Esophagus mucosa (tissue), 1 donor: ENCODE results near the gene ATP6V1C2. TPM values are rescaled to one million over a fixed set of nuclear protein-coding genes. Genes with fewer than 3 reads are reported as not detected.
"Not testable (repeated sequence)": the region's sequence is repeated elsewhere in the genome, so short reads cannot be mapped to it uniquely, and the experiment has no call there.

Experiments
- ATAC-seq: fragments of 200-7000 bp; cut with Tn5 transposase; one replicate; pipeline ENCODE4 v1.9.1; 2020
- total RNA-seq: library from RNA; stranded (reverse); gene quantifications from one replicate; pipeline ENCODE4 v1.2.4, GENCODE V29; 2023
- donor health status: DM: yes; HTN: yes; CAD: no.

Gene ATP6V1C2
- total RNA-seq, 1 donor from 2014 or later = 5.1 TPM

DNA sequence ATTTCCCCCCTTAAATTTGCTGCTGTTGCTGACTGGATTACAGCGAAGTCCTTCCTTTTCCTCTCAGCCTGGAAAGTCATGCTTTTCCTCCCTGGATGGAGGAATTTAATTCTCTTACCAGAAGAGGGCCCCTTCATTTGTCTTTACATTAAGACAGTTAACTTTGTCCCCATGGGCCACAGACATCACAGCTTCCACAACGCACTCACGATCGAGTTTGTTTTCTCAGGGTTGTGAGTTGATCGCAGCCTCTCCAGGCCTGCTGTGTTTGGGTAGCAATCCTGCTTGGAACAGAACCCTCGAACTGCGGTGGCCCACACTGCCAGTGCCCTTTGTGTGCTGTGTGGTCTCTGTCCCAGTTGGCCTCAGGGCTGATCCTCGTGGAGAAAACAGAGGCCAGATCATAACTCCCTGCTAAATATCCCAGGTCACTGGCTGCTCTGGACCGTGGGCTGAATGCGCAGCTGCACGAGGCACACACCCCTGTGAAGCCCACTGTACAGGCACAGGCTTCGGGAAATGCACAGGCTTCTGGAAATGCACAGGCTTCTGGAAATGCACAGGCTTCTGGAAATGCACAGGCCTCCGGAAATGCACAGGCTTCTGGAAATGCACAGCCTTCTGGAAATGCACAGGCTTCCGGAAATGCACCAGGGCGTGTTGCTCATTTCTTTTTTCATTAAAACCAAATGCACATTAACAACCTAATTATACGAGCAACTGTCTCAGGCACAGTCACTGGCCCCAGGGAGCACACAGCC lies 93.3 kb downstream of the ATP6V1C2 start:
- ATAC-seq = no peak

DNA sequence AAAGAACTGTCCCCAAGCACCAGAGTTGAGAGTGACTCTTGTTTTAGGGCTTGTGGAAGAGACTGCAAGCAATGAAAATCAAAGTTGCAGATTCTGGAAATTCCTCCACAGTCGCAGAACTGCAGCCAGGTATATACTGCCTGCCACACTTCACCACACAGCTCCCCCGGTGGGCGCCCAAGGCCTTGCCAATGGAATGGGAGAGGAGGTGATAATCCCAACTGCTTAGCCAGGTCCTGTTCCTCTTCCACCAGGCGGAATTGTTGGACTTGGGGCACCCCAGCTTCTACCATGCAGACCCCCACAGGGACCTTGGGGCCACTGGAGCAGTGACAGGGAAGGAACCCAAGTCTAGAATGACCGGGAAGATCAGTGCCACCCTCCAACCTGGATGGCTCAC lies 96.0 kb downstream of the ATP6V1C2 start:
- ATAC-seq = no peak

DNA sequence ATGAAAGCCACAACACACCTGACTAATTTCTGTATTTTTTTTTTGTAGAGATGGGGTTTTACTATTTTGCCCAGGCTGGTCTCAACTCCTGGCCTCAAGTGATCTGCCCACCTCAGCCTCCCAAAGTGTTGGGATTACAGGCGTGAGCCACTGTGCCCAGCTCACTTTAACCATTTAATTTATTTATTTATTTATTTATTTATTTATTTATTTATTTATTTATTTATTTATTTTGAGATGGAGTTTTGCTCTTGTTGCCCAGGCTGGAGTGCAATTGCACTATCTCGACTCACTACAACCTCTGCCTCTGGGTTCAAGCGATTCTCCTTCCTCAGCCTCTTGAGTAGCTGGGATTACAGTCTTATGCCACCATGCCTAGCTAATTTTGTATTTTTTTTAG lies 96.9 kb downstream of the ATP6V1C2 start:
- not testable (repeated sequence) for ATAC-seq

DNA sequence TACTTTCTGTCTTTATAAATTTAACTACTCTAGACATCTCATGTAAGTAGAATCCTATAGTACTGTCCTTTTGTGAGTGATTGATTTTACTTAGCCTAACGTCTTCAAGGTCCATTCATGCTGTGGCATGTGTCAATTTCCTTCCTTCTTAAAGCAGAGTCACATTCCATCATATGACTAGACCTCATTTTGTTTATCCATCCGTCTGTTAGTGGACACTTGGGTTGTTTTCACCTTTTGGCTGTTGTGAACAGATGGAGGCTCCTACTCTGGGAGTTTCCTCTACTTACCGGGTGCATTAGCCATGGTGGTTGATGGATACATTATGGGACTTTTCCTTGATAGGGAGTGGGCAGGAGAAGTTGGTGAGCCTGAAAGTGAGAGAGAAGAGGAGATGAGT lies 97.6 kb downstream of the ATP6V1C2 start:
- no peak for ATAC-seq

DNA sequence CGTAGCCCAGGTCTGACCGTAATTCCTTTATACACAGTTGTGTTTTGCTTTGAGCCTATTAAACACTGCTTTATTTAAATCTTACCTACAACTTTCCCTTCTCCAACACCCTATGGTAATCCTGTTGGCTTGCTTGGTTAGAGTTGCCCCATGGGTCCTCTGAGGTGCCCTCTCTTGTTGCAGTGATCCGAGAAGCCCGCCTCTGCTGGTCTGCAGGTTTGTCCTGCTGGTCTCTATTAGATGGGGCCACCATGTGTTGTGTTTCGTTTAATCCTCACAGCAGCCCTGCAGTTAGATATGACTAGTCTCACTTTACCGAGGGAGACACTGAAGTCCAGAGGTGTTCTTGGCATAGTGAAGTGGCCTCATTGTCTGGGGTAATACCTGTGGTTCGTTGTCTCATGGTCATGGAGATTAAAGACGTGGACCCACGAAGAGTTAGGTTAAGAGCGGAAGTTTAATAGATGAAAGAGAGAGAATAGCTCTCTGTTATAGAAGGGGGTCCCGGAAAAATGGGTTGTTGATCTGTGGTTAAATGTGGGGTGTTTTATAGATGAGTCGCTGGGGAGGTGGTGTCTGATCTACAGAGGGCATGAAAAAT lies 98.4 kb downstream of the ATP6V1C2 start:
- ATAC-seq = no peak

DNA sequence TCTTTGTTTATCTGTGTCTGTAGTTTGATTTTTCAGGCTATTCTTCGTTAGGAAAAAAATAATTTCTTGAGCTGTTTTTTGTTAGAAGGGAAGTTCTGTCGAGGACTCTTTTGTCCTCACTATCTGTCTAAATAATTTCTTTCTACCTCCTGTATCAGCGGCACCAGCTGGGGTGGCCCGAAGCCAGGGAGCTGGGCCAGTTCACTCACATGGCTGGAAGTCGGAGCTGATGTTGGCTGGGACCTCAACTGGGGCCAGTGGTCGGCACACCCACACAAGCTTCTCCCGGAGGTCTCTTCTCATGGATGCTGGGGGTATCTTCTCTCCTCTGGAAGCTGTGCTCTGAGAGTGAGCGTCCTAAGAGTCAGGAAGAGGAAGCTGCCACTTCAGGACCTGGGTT lies 99.1 kb downstream of the ATP6V1C2 start:
- no peak for ATAC-seq

DNA sequence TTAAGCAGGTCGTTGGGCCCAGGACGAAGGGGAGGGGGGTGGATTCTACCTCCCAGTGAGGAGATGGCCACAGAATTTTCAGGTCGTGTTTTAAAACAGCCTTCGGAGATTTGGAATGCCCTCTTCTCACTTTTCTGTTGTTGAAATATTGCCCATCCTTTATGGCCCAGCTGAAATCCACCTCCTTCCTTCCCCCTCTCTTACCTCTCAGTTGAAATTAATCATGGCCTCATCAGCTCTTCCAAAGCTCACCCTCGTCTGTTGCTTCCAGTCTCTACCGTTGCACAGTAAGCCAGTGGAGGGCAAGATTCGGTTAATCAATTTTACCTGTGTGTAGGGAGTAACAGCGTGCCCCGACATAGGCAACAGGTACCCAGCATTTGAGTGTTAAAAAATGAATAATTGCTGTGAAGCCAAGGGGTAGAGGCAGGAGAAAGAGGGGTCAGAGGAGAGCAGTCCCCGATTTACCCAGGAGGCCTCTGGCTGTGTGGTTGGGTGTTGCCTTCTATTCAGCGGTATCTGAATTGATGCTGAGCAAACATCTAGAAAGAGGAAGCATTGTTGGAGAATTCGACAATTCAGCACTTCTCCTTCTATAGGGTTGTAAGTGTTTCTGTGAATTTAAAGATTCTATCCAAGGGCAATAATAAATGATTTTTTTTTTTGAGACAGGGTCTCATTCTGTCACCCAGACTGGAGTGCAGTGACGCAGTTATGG lies 99.7 kb downstream of the ATP6V1C2 start:
- no peak for ATAC-seq

DNA sequence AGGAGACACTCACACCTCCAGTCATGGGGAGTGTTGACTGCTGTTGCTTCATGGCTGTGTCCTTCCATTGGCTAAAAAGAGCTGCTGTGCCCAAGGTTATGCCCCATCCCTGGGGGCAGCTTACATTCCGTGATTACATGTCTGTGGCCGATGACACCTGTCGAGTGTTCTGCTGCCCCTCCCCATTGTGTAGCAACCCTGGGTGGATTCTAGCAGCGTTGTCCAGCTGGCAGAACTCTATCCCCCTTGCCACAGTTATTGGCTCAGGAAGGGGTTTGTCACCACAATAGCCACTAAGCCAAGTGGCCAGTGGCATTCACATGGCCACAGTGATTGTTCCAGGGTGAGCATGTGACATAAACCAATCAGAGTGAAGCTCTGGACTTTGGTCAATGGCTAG lies 102.8 kb downstream of the ATP6V1C2 start:
- ATAC-seq = no peak

DNA sequence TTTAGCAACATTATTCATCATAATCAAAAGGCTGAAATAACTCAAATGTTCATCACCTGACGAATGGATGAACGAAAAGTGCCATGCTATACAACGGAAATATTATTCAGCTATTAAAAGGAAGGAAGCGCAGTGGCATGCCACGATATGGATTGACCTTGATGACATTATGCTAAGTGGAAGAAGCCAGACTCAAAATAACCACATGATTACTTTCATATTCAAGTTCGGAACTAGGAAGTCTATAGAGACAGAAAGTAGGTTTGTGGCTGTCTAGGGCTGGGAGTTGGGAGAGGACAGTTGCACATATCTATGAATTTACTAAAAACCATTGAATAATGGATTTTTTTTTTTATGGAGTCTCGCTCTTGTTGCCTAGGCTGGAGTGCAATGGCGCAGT lies 104.6 kb downstream of the ATP6V1C2 start:
- ATAC-seq = no peak

DNA sequence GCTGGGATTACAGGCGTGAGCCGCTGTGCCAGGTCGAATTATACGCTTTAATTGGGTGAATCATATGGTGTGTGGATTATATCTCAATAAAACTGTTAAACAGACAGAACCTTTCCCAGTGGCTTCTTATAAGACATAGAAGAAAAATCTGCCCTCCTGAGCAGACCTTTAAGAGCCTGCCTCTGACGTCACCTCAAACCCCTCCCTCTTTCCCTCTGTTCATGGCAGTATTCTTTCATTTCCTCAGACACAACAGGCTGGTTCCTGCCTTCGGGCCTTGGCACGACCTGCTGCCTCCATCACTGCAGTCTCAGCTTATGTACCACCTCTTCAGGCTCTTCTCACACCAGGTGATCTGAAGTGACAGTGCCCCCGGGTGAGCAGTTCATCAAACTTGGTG lies 105.2 kb downstream of the ATP6V1C2 start:
- no peak for ATAC-seq

DNA sequence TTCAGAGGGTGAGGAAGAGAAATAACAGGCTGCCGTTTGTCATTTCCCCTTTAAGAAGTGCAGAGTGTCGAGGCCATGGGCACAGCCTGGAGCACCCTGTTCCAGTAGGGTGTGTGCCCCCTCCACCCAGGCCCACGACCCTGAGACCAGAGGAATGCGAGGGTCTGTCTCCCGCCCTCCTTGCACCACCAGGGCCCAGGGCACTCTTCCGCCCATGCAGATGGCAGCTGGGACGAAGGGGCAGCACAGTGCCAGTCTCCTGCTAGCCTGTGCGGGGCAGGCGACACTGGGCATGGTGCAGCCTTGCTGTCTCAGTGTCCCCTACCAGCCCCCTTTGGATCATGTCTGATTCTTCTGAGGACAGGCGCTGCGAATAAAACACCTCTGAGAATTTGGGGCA lies 106.9 kb downstream of the ATP6V1C2 start:
- no peak for ATAC-seq

DNA sequence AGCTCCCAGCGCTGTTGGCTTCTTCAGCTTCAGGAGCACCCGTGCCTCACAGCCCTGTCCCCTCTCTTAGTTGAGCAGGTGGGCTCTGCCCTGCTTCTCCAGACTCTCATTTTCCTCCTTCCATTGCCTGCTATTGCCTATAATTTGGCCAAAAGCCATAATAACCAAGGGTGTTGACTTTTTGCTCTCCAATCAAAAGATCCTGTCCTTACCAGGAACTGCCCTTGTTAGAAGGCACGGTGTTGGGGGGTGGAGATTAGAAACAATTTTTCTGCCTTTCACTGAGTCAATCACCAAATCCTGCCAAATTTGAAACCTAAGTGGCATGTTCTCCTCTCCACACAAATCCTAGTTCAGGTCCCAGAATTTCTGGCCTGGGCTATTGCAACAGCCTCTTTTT lies 107.9 kb downstream of the ATP6V1C2 start:
- no peak for ATAC-seq

DNA sequence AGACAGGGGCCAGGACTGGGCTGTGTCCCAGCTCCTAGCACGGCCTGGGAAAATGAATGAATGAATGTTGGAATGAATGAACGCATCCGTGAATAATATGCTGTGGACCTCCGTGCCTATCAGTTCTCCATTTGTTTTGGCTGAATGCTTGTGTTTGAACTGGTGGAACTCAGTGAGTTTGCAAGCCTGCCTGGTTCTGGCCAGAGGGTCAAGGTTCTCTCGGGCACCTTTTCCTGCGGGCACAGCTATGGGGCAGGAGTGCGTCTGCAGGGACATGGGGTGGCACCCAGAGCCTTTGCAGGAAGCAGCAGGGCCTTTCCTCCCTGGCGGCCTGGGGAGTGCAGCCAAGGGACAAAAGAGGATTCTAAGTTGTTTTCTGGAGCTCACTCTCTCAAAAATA lies 108.8 kb downstream of the ATP6V1C2 start:
- no peak for ATAC-seq

DNA sequence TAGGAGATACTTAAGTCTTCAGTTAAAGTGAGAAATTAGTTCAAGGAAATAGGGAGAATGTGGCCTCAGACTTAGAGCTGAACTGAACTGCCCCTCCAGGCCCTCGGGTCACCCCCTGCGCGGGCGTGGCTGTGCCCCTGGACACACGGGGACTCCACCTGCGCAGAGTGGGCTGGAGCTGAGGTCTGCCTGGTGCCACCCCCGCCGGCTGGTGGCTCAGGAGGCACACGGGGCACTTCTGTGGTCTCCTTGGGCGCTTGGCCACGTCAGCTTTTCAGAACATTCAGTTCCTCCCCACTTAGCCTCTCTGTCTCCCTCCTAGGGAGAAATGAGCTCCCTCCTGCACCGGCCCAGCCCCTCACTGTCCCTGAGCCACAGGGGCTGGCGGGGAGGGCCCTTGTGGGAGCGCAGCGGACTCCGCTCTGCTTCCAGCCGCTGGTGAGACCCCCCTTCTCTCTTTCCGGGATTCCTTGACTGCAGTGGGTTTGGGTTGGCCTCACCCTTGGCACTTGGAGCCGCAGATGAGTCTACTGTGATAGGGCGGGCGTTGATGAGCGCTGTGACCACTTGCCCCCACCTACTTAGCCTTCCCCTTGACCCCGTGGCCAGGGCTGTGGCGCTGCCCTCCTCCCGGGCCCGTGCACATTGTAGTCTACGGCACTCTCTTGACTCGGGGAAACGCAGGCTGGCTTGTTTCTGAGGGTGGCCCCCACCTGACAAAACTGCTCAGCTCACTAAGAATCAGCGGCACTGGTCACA lies 109.4 kb downstream of the ATP6V1C2 start:
- ATAC-seq = no peak

DNA sequence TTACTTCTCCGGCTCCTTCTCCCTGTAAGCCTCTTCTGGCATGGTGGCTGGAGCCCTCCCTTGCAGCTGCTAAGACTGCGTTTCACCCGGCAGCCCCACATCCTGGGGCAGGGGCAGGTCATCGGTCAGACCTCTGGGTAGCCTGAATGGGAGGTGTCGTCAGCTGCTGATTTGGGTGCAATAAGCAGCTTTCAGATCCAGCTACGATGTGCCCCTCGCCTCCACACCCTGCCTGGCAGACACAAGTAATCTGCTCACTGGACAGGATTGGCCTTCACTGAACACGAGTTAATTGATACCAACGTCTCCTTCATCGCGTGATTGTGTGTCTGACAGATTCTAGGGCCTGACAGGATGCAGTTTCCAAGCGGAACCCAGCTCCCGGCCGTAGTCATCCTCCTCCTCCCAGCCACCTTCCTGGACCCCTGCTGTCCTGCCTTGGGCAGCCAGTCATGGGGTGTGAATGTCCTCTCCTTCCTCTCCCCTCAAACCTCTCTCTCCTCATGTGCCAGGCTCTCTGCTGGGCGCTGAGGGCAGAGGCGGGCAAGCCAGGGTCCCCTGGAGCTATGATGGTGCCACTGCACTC lies 110.1 kb downstream of the ATP6V1C2 start:
- ATAC-seq = no peak

DNA sequence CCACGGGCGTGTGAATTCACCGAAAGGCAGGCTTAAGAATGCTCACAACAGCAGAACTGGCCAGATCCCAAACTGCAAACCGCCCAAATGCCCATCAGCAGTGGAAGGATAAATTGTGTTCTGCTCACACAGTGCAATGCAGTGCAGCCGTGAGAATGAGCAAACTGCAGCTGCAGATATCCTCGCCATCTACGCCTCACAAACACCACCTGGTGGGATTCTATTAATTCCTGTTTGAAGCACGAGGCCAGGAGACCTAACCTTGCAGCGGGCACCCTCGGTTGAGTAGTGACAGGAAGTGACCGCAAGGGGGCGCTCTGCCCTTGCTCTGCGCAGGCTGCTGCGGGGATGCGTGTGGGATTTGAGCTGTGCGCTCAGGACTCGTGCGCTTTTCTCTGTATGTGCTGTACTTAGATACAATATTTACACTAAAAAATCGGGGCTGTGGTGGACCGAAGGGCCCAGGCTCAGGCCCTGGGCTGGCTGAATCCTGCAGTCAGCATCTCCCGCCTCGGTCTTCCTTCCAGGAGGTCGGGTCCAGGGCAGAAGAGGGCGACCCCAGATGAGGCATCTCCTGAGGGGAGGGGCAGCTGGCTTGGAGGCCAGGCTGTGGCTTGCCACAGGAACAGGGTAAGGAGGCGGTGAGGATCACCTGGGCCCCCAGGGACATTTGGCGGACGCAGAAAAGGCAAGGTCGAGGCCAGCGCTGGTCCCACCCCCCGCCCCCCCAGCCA lies 110.9 kb downstream of the ATP6V1C2 start:
- peak; percentile 84 for ATAC-seq

DNA sequence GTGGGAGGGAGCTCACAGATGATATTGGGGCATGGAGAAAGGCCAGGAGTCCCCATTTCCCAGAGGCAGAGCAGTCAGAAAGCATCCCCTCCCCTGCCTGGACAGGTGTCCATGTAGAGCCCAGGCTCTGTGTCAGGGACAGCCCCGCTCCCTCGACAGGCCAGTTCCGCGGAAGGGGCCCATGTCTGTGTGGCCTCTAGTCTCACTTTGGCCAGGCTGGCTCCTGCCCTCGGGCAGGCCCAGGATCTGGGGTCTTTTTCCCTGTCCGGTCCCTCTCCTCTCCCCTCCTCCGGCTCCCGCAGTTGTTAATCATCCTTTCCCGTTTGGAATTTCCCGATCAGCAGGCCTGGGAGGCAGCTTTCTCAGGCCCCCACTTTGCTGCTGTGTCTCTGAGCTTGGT lies 111.6 kb downstream of the ATP6V1C2 start:
- no peak for ATAC-seq

DNA sequence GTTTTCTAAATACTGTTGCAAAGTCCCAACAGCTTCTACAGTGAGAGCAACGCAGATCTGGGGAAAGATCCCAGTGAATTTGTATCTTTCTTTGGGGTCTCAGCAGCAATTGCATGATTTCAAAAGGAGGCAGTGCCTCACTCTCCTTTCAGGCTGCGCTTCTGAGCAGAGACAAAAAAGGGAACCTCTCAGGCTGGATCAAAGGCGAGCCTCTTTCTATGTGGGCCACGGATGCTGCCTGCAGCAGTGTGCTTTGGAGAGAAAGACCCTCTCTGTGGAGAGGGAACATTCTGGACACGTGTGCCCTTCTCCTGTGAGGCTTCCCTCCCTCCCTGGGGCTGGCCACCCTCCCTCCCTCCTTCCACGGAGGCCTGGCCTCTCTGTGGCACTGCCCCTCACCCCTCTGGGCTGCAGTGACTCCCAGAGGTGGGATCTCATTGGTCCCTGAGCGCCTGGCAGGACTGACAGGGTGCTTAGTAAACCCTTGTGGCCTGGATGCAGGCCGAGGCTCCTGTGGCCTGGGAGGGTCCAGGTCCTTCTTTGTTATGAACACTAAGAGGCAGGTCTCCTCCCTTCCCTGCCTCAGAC lies 112.7 kb downstream of the ATP6V1C2 start:
- no peak for ATAC-seq
